HL-60 (cell line): Measurements from ENCODE around the gene CIZ1.

ENCODE experiments used
- DNase-seq, 2 experiments: peaks; one replicate each; pipeline ENCODE4 v3.0.0-alpha.2; 2010 to 2020; ENCODE audit warnings: low read depth in 1 of 2, low spot score in 1 of 2
- H3K27ac ChIP-seq: fragments of 250-450 bp; sonication (Bioruptor Pico); replicated peaks from 2 replicates; pipeline ENCODE4 v1.5.1; 2020; ENCODE audit warnings: mild to moderate bottlenecking, moderate library complexity
- H3K27me3 ChIP-seq: fragments of 250-450 bp; sonication (Bioruptor Pico); 2 replicates; pipeline ENCODE4 v1.5.1; 2021; ENCODE audit warnings: mild to moderate bottlenecking, moderate library complexity; ENCODE audit not compliant: insufficient read depth, poor library complexity, severe bottlenecking
- H3K4me3 ChIP-seq: replicated peaks from 2 replicates; pipeline ENCODE4 v1.5.1; 2011; ENCODE audit warnings: mild to moderate bottlenecking, control low read depth, low read length; ENCODE audit not compliant: insufficient read depth
- GABPA ChIP-seq: IDR thresholded peaks from 2 replicates; pipeline ENCODE4 v1.6.1; 2012; ENCODE audit warnings: low read depth
- POLR2AphosphoS5 ChIP-seq: IDR thresholded peaks from 2 replicates; pipeline ENCODE4 v1.6.1; 2012; ENCODE audit warnings: low read depth
- SPI1 ChIP-seq: IDR thresholded peaks from 2 replicates; pipeline ENCODE4 v1.6.1; 2012; ENCODE audit warnings: low read depth, mild to moderate bottlenecking, borderline replicate concordance
- TF ChIP-seq, protein P1 (sequence below): IDR thresholded peaks from 2 replicates; pipeline ENCODE4 v1.6.1; 2012; ENCODE audit warnings: low read depth; ENCODE audit not compliant: insufficient replicate concordance
- TF ChIP-seq, protein P2 (sequence below): IDR thresholded peaks from one replicate; pipeline ENCODE4 v1.5.1; 2011; ENCODE audit warnings: low read length, control low read depth, inconsistent platforms; ENCODE audit not compliant: insufficient read depth

The CIZ1 gene

DNA sequence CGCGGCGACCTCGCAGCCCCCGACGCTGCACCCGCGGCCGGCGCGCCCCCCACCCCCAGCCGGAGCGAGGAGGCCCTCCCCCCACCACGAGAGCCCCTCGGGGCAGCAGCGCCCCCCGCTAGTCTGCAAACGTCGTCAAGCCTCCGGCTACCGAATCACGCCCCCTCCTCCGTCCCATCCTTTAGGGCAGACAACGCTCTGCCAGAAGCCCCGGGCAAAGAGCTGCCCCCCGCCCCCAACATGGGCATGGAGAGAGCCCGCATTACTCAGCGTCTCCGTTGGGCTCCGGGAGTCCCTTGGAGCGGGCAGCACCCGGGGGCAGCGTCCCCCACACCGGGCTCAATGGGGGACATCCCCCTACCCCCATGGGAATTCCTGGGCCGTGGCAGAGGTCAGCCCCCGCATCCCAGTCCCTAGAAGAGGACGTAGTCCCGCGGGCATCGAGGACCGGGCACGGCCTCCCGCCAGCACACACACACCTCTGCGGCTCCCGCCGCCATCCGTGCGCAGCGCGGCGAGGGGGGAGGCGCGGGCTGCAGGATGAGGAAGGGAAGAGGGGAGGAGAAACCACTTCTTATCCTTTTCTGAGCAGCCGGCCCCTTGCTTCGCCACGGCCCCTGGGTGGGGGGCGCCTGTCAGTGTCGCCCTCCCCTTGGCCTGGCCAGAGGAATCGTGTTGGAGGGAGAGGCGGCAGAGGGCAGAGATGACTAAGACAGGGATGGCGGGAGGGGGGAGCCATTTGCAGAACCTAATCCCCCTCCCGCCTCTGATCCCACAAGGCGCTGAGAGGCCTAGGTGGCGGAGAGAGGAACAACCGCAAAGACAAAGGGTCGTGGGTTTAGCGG, 12.6 kb upstream of the CIZ1 start:
- peak; percentile 43 to 57 for DNase-seq
- TF ChIP-seq GABPA, result no peak
- TF ChIP-seq, protein P1, sequence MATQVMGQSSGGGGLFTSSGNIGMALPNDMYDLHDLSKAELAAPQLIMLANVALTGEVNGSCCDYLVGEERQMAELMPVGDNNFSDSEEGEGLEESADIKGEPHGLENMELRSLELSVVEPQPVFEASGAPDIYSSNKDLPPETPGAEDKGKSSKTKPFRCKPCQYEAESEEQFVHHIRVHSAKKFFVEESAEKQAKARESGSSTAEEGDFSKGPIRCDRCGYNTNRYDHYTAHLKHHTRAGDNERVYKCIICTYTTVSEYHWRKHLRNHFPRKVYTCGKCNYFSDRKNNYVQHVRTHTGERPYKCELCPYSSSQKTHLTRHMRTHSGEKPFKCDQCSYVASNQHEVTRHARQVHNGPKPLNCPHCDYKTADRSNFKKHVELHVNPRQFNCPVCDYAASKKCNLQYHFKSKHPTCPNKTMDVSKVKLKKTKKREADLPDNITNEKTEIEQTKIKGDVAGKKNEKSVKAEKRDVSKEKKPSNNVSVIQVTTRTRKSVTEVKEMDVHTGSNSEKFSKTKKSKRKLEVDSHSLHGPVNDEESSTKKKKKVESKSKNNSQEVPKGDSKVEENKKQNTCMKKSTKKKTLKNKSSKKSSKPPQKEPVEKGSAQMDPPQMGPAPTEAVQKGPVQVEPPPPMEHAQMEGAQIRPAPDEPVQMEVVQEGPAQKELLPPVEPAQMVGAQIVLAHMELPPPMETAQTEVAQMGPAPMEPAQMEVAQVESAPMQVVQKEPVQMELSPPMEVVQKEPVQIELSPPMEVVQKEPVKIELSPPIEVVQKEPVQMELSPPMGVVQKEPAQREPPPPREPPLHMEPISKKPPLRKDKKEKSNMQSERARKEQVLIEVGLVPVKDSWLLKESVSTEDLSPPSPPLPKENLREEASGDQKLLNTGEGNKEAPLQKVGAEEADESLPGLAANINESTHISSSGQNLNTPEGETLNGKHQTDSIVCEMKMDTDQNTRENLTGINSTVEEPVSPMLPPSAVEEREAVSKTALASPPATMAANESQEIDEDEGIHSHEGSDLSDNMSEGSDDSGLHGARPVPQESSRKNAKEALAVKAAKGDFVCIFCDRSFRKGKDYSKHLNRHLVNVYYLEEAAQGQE, result no peak
- TF ChIP-seq SPI1, result no peak
- no peak for TF ChIP-seq POLR2AphosphoS5
- TF ChIP-seq, protein P2, sequence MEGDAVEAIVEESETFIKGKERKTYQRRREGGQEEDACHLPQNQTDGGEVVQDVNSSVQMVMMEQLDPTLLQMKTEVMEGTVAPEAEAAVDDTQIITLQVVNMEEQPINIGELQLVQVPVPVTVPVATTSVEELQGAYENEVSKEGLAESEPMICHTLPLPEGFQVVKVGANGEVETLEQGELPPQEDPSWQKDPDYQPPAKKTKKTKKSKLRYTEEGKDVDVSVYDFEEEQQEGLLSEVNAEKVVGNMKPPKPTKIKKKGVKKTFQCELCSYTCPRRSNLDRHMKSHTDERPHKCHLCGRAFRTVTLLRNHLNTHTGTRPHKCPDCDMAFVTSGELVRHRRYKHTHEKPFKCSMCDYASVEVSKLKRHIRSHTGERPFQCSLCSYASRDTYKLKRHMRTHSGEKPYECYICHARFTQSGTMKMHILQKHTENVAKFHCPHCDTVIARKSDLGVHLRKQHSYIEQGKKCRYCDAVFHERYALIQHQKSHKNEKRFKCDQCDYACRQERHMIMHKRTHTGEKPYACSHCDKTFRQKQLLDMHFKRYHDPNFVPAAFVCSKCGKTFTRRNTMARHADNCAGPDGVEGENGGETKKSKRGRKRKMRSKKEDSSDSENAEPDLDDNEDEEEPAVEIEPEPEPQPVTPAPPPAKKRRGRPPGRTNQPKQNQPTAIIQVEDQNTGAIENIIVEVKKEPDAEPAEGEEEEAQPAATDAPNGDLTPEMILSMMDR, result no peak
- no peaks in the 10 kb centered on the region for H3K27me3 ChIP-seq
- H3K27ac ChIP-seq, result no peak overlapping the region; the same call in 1 of the 2 replicates
- peak overlapping the region; percentile 80 for H3K4me3 ChIP-seq

- TF ChIP-seq SPI1 (no peak), GABPA (no peak), POLR2AphosphoS5 (no peak)
- TF ChIP-seq, protein P1, result no peak
- TF ChIP-seq, protein P2, result peak; percentile 36
- DNase-seq, result peak; percentile 52 to 54
- H3K27ac ChIP-seq, result no peak within 1 kb of the TSS; the same call in 1 of the 2 replicates
- H3K4me3 ChIP-seq, result peak within 1 kb of the TSS; percentile 80
- no peaks in the 10 kb centered on the region for H3K27me3 ChIP-seq
Measured at GRCh38 chr9:128203024-128203706, 11.8 kb upstream of the CIZ1 start, which contains the start of gene DNM1. DNM1 (plus strand) TSS chr9:128203379; CDS start chr9:128203471, 92 bp downstream.

DNA sequence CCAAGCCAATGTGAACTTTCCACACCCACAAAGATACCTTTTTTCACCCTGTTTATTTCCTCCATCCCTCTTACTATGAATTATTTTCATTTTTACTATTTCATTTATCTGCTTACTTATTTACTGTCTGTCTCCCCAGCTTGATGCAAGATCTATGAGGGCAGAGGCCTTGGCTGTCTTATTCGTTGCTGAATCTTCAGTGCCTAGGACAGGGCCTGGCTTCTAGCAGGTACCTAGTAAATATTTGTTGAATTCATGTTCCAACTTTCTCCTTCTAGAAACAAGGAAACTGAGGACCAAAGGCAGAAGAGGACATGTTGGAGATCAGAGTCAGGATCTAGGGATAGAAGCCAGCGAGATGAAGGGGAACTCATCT, 11.3 kb upstream of the CIZ1 start:
- TF ChIP-seq, protein P2, result no peak
- TF ChIP-seq GABPA, result no peak
- TF ChIP-seq SPI1, result no peak
- no peak for TF ChIP-seq POLR2AphosphoS5
- TF ChIP-seq, protein P1, result no peak
- Histone ChIP-seq H3K27me3 (no peaks in the 10 kb centered on the region), H3K4me3 (no peak overlapping the region), H3K27ac (no peak overlapping the region)
- DNase-seq, result no peak
